Kidney (tissue), 14 donors: ENCODE measurements around the gene TSFM. TPM values are rescaled to one million over a fixed set of nuclear protein-coding genes. Genes with fewer than 3 reads are reported as not detected.

ENCODE experiments used
- DNase-seq, 5 donors: peaks; one replicate each; pipeline ENCODE4 v3.0.0-alpha.2; 2013 to 2020
- FAIRE-seq: peaks from 2 replicates; lab custom pipeline; 2012; peaks lifted over from hg19 to GRCh38; lab: Jason Lieb, UNC
- H3K27ac ChIP-seq, 2 donors: one replicate each; pipeline ENCODE4 v1.7.0; 2013; ENCODE audit warnings: low read depth in 2 of 2, low read length in 2 of 2, inconsistent platforms in 1 of 2
- H3K27me3 ChIP-seq: one replicate; pipeline ENCODE4 v1.7.1; 2013; ENCODE audit warnings: low read length, inconsistent platforms; ENCODE audit not compliant: control insufficient read depth, insufficient read depth
- H3K36me3 ChIP-seq, 3 donors: one replicate each; pipeline versions ENCODE4 v1.7.0 to v1.7.1; 2013; ENCODE audit warnings: low read length in 3 of 3, control low read depth in 1 of 3, inconsistent platforms in 1 of 3; ENCODE audit not compliant: insufficient read depth in 3 of 3, control insufficient read depth in 2 of 3
- H3K4me1 ChIP-seq, 3 donors: one replicate each; pipeline versions ENCODE4 v1.7.0 to v1.7.1; 2013; ENCODE audit warnings: low read length in 3 of 3, inconsistent platforms in 1 of 3, low read depth in 1 of 3; ENCODE audit not compliant: control insufficient read depth in 2 of 3, insufficient read depth in 2 of 3
- H3K4me3 ChIP-seq, 3 donors: one replicate each; pipeline versions ENCODE4 v1.7.0 to v1.8.1; 2013; ENCODE audit warnings: low read length in 3 of 3, control low read depth in 1 of 3, inconsistent platforms in 1 of 3
- H3K9ac ChIP-seq, 3 donors: one replicate each; pipeline versions ENCODE4 v1.7.0 to v1.7.1; 2013; ENCODE audit warnings: low read length in 3 of 3, control low read depth in 1 of 3, inconsistent platforms in 1 of 3
- H3K9me3 ChIP-seq, 3 donors: one replicate each; pipeline versions ENCODE4 v1.7.0 to v1.7.1; 2013; ENCODE audit warnings: low read length in 3 of 3, control low read depth in 1 of 3, inconsistent platforms in 1 of 3; ENCODE audit not compliant: control insufficient read depth in 2 of 3, insufficient read depth in 1 of 3
- CTCF ChIP-seq: IDR thresholded peaks from 3 replicates; pipeline ENCODE4 v1.5.1; 2012; ENCODE audit warnings: mild to moderate bottlenecking, moderate library complexity, borderline replicate concordance; ENCODE audit not compliant: insufficient read depth; ENCODE audit errors: extremely low read depth
- intact Hi-C: fragments of 100-400 bp; cut with DNase I; formaldehyde crosslinking; loops from one replicate; pipeline ENCODE4 v1.11.1; 2022
- polyA plus RNA-seq: library from polyadenylated mRNA; stranded (reverse); fragments of 350-450 nt; fragmentation: Illumina TruSeq; extraction: RNeasy Lipid Tissue Mini Kit (QIAGEN cat#74804); gene quantifications from one replicate; pipeline ENCODE4 v1.2.3, GENCODE V29; 2014; ENCODE audit warnings: low read depth, low replicate concordance; ENCODE audit not compliant: insufficient read depth
- total RNA-seq: library from RNA; stranded (reverse); fragmentation: NEBNext Ultra II Directional; extraction: Animal tissue kit (Norgen Biotek cat#: 25700); gene quantifications from one replicate; pipeline ENCODE4 v1.2.1, GENCODE V29; 2021
- donor health status: control.
- donor health status: control.
- donor health status: control.
- donor health status: control.
- donor health status: control.
- donor health status: DM: yes; HTN: yes; CAD: no.
- donor health status: Normal renal cell carcinoma (clear cell type).

TSFM gene
- total and polyA plus RNA-seq, 2 donors from 2014 or later, result 32.8 to 84.6 TPM

- TF ChIP-seq CTCF, result no peak
- Histone ChIP-seq H3K9ac (no peak overlapping the region), H3K9me3 (no peaks in the 10 kb centered on the region), H3K36me3 (peaks cover 3 to 60% (median 31%) of the 10 kb centered on the region in 3 donors), H3K27ac (no peak overlapping the region), H3K4me1 (peaks cover 0 to 3% (median 0%) of the 10 kb centered on the region in 3 donors), H3K27me3 (no peaks in the 10 kb centered on the region), H3K4me3 (no peak overlapping the region)
- intact Hi-C loops, result no loop called here
- DNase-seq (no peak), FAIRE-seq (no peak)
Observed at GRCh38 chr12:57808351-57808750, 25.8 kb downstream of the TSFM start.

GRCh38 chr12:57809425-57809824, 26.8 kb downstream of the TSFM start:
- Histone ChIP-seq H3K4me1 (no peaks in the 10 kb centered on the region), H3K27me3 (no peaks in the 10 kb centered on the region), H3K36me3 (peaks cover 3 to 60% (median 28%) of the 10 kb centered on the region in 3 donors), H3K27ac (no peak overlapping the region), H3K4me3 (no peak overlapping the region), H3K9ac (no peak overlapping the region), H3K9me3 (no peaks in the 10 kb centered on the region)
- intact Hi-C loops, result no loop called here
- TF ChIP-seq CTCF, result no peak
- DNase-seq (no peak), FAIRE-seq (no peak)

GRCh38 chr12:57810450-57810849, 27.9 kb downstream of the TSFM start:
- FAIRE-seq (no peak), DNase-seq (no peak)
- no peak overlapping the region for H3K27ac ChIP-seq
- TF ChIP-seq CTCF, result no peak
- no peak overlapping the region for H3K4me3 ChIP-seq
- H3K4me1 ChIP-seq, result peaks cover 0 to 2% (median 0%) of the 10 kb centered on the region in 3 donors
- intact Hi-C loops, result no loop called here
- H3K9me3 ChIP-seq, result no peaks in the 10 kb centered on the region
- no peaks in the 10 kb centered on the region for H3K27me3 ChIP-seq
- peaks cover 3 to 60% (median 28%) of the 10 kb centered on the region in 3 donors for H3K36me3 ChIP-seq
- no peak overlapping the region for H3K9ac ChIP-seq
